Fibroblast of lung (primary cell): ENCODE results near the gene ASTN1.

Experiments used
- EZH2 ChIP-seq: IDR thresholded peaks from 2 replicates; pipeline ENCODE4 v1.5.1; 2012; ENCODE audit warnings: low read length, control low read depth, mild to moderate bottlenecking; ENCODE audit errors: missing control alignments
- TF ChIP-seq, protein P1 (sequence below), 2 donors: IDR thresholded peaks in 1 of 2; conservative IDR thresholded peaks in 1 of 2; 1 replicate in 1 of 2; 2 replicates in 1 of 2; pipeline ENCODE4 v1.5.1; 2011 to 2012; ENCODE audit warnings: low read length in 2 of 2, control low read depth in 1 of 2, inconsistent platforms in 1 of 2, low read depth in 1 of 2, mild to moderate bottlenecking in 1 of 2

- TF ChIP-seq, protein P1, sequence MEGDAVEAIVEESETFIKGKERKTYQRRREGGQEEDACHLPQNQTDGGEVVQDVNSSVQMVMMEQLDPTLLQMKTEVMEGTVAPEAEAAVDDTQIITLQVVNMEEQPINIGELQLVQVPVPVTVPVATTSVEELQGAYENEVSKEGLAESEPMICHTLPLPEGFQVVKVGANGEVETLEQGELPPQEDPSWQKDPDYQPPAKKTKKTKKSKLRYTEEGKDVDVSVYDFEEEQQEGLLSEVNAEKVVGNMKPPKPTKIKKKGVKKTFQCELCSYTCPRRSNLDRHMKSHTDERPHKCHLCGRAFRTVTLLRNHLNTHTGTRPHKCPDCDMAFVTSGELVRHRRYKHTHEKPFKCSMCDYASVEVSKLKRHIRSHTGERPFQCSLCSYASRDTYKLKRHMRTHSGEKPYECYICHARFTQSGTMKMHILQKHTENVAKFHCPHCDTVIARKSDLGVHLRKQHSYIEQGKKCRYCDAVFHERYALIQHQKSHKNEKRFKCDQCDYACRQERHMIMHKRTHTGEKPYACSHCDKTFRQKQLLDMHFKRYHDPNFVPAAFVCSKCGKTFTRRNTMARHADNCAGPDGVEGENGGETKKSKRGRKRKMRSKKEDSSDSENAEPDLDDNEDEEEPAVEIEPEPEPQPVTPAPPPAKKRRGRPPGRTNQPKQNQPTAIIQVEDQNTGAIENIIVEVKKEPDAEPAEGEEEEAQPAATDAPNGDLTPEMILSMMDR (conservative IDR thresholded peaks at IDR 0.05 in 1 of 2, IDR thresholded peaks at IDR 0.05 in 1 of 2; ENCODE audit: low read depth in 1 of 2, low read length in 2 of 2): no peak
- no peak for TF ChIP-seq EZH2
Observed at GRCh38 chr1:177118901-177119300, 45.6 kb downstream of the ASTN1 start.
